HEK293 (cell line): ENCODE results near the gene ARV1.
"Not testable (repeated sequence)": the region's sequence is repeated elsewhere in the genome, so short reads cannot be mapped to it uniquely, and the experiment has no call there.

Experiments
- CTCF ChIA-PET: fragments of 350-600 bp; formaldehyde crosslinking; extraction: SDS; loops from one replicate; lab custom pipeline; 2021; ENCODE audit warnings: antibody characterized with exemption; lab: Yijun Ruan, JAX
- POLR2A ChIA-PET: fragments of 300-600 bp; formaldehyde crosslinking; extraction: SDS; loops from one replicate; lab custom pipeline; 2020; ENCODE audit warnings: antibody characterized with exemption, inconsistent platforms; lab: Yijun Ruan, JAX
- H3K27ac ChIP-seq: fragments of 200-500 bp; sonication (Bioruptor generic); 2 replicates; pipeline ENCODE4 v1.5.1; 2014; ENCODE audit warnings: low read depth, low read length, control low read depth, inconsistent platforms; ENCODE audit errors: extremely low read depth
- H3K36me3 ChIP-seq, 2 experiments: fragments of 200-500 bp in 1 of 2; sonication (Bioruptor generic) in 1 of 2; 1 replicate in 1 of 2; 2 replicates in 1 of 2; pipeline ENCODE4 v1.5.1; 2014 to 2017; ENCODE audit warnings: inconsistent platforms in 2 of 2, low read length in 2 of 2; ENCODE audit not compliant: control insufficient read depth in 2 of 2, insufficient read depth in 1 of 2
- H3K4me1 ChIP-seq: fragments of 200-500 bp; sonication (Bioruptor generic); 2 replicates; pipeline ENCODE4 v1.5.1; 2014; ENCODE audit warnings: mild to moderate bottlenecking, low read length, inconsistent platforms; ENCODE audit not compliant: control insufficient read depth, insufficient read depth
- H3K4me3 ChIP-seq: 2 replicates; pipeline ENCODE4 v1.5.1; 2011; ENCODE audit warnings: low read depth, mild to moderate bottlenecking, control low read depth, low read length, moderate library complexity
- H3K9me3 ChIP-seq: fragments of 200-500 bp; sonication (Bioruptor generic); 2 replicates; pipeline ENCODE4 v1.5.1; 2014; ENCODE audit warnings: low read depth, low read length, inconsistent platforms; ENCODE audit not compliant: control insufficient read depth, insufficient read depth
- EGR2 ChIP-seq: fragments of 450-650 bp; formaldehyde crosslinking; IDR thresholded peaks from 2 replicates; pipeline ENCODE4 v1.5.1; 2016; ENCODE audit warnings: low read depth, missing biosample characterization, missing genetic modification characterization
- KLF9 ChIP-seq: fragments of 450-650 bp; formaldehyde crosslinking; IDR thresholded peaks from 2 replicates; pipeline ENCODE4 v1.5.1; 2016; ENCODE audit warnings: missing biosample characterization, missing genetic modification characterization, low read depth
- MYNN ChIP-seq: fragments of 450-650 bp; formaldehyde crosslinking; IDR thresholded peaks from 2 replicates; pipeline ENCODE4 v1.5.1; 2016; ENCODE audit warnings: missing biosample characterization, missing genetic modification characterization, borderline replicate concordance
- TSHZ1 ChIP-seq: fragments of 450-650 bp; formaldehyde crosslinking; IDR thresholded peaks from 2 replicates; pipeline ENCODE4 v1.5.1; 2016; ENCODE audit warnings: missing biosample characterization, missing genetic modification characterization, borderline replicate concordance
- ZFP37 ChIP-seq: fragments of 450-650 bp; formaldehyde crosslinking; IDR thresholded peaks from 2 replicates; pipeline ENCODE4 v1.5.1; 2016; ENCODE audit warnings: missing biosample characterization, missing genetic modification characterization
- ZNF23 ChIP-seq: fragments of 450-650 bp; formaldehyde crosslinking; IDR thresholded peaks from 2 replicates; pipeline ENCODE4 v1.5.1; 2016; ENCODE audit warnings: missing biosample characterization, missing genetic modification characterization, borderline replicate concordance
- ZNF501 ChIP-seq: fragments of 450-650 bp; formaldehyde crosslinking; IDR thresholded peaks from 2 replicates; pipeline ENCODE4 v1.5.1; 2016; ENCODE audit warnings: missing biosample characterization, missing genetic modification characterization
- ZNF549 ChIP-seq: fragments of 450-650 bp; IDR thresholded peaks from 2 replicates; pipeline ENCODE4 v1.5.1; 2018; ENCODE audit warnings: missing biosample characterization, missing genetic modification characterization, mild to moderate bottlenecking, inconsistent platforms, moderate library complexity
- ZNF600 ChIP-seq: fragments of 450-650 bp; formaldehyde crosslinking; IDR thresholded peaks from 2 replicates; pipeline ENCODE4 v1.5.1; 2016; ENCODE audit warnings: missing biosample characterization, missing genetic modification characterization
- ZNF610 ChIP-seq: fragments of 450-650 bp; formaldehyde crosslinking; IDR thresholded peaks from 2 replicates; pipeline ENCODE4 v1.5.1; 2016; ENCODE audit warnings: missing biosample characterization, missing genetic modification characterization, borderline replicate concordance
- ZNF624 ChIP-seq: fragments of 450-650 bp; formaldehyde crosslinking; IDR thresholded peaks from 2 replicates; pipeline ENCODE4 v1.5.1; 2017; ENCODE audit warnings: missing biosample characterization, missing genetic modification characterization
- ZNF654 ChIP-seq: fragments of 450-650 bp; formaldehyde crosslinking; IDR thresholded peaks from 2 replicates; pipeline ENCODE4 v1.5.1; 2016; ENCODE audit warnings: low read depth, missing biosample characterization, missing genetic modification characterization
- ZNF76 ChIP-seq: fragments of 450-650 bp; formaldehyde crosslinking; IDR thresholded peaks from 2 replicates; pipeline ENCODE4; 2016; ENCODE audit warnings: low read depth, missing biosample characterization, missing genetic modification characterization, borderline replicate concordance
- ZSCAN5A ChIP-seq: fragments of 450-650 bp; formaldehyde crosslinking; IDR thresholded peaks from 2 replicates; pipeline ENCODE4 v1.5.1; 2016; ENCODE audit warnings: missing biosample characterization, missing genetic modification characterization
- TF ChIP-seq, protein P1 (sequence below): fragments of 450-650 bp; formaldehyde crosslinking; IDR thresholded peaks from 2 replicates; pipeline ENCODE4 v1.5.1; 2016; ENCODE audit warnings: missing biosample characterization, missing genetic modification characterization, low read depth
- TF ChIP-seq, protein P2 (sequence below): fragments of 450-650 bp; formaldehyde crosslinking; IDR thresholded peaks from 2 replicates; pipeline ENCODE4 v1.5.1; 2016; ENCODE audit warnings: missing biosample characterization, missing genetic modification characterization

Gene ARV1

GRCh38 chr1:231022543-231022942, 43.6 kb downstream of the ARV1 start:
- H3K4me3 ChIP-seq, POLR2A ChIA-PET, H3K4me1 ChIP-seq, CTCF ChIA-PET, H3K9me3 ChIP-seq, H3K27ac ChIP-seq: not testable (repeated sequence)
- peaks cover 5 to 44% of the 10 kb centered on the region in 2 experiments; a peak in 2 of 3 replicates for H3K36me3 ChIP-seq

DNA sequence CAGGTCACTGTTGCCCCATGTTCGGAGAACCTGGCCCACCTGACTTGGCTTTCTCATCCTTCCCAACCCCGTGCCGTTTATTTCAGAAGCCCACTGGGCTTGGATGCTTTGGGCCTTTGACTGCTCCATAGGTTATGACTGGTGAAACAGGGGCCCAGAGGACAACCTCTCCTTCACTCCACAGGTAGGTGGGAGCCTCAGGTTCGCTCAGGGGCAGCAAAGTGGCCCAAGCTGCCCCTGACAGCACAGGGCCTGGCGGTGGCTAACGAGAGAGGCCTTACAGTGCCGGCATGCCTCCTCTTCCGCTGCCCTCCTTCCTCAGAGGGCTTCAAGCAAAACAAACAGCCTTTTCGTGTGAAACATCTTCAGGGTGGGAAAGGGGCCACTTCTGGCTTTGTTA, 44.3 kb downstream of the ARV1 start:
- POLR2A ChIA-PET, result no interaction called here
- no peaks in the 10 kb centered on the region for H3K9me3 ChIP-seq
- TF ChIP-seq ZFP37 (tag by site-specific recombination), result no peak
- TF ChIP-seq ZNF624 (tag by site-specific recombination), result no peak
- TF ChIP-seq, all 188 proteins: peak for 0
- Histone ChIP-seq H3K4me1 (no peaks in the 10 kb centered on the region), H3K4me3 (no peak overlapping the region), H3K36me3 (peaks cover 5 to 44% of the 10 kb centered on the region in 2 experiments; a peak in 2 of 3 replicates), H3K27ac (no peak overlapping the region)
- CTCF ChIA-PET, result no interaction called here

DNA sequence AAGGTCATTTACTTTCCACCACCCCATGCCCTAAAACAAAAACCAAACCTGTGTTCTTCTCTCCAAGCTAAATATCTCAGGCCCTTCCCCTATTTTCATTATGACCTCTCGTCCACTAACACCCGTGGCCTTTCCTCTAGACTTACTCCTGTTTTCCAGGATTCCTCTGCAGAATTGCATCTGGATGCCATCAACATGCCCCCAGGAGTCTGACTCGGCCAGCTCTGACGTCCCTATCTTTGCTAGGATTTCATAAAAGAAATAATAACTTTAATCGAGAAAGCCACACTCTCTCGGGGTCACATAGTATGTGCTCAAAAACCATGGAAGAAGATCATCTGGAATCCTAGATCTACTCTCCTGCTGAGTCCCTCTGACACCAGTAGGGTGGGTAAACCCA, 47.7 kb downstream of the ARV1 start:
- no peak for TF ChIP-seq ZSCAN5A (tag by site-specific recombination)
- TF ChIP-seq, all 188 proteins: peak for 0
- H3K27ac ChIP-seq, result no peak overlapping the region
- H3K4me1 ChIP-seq, result no peaks in the 10 kb centered on the region
- peaks cover 0 to 23% of the 10 kb centered on the region in 2 experiments; a peak in 1 of 3 replicates for H3K36me3 ChIP-seq
- no peak overlapping the region for H3K4me3 ChIP-seq
- H3K9me3 ChIP-seq, result no peaks in the 10 kb centered on the region
- ChIA-PET POLR2A (interaction anchor here (0.5 kb wide), 1 partner anchor 11 kb away, joined by 3 read pairs; no protein-coding TSS in a partner anchor), CTCF (interaction anchor here (0.6 to 0.7 kb wide), 2 partner anchors 44 to 110 kb away, joined by 3 to 5 read pairs; no protein-coding TSS in a partner anchor)

DNA sequence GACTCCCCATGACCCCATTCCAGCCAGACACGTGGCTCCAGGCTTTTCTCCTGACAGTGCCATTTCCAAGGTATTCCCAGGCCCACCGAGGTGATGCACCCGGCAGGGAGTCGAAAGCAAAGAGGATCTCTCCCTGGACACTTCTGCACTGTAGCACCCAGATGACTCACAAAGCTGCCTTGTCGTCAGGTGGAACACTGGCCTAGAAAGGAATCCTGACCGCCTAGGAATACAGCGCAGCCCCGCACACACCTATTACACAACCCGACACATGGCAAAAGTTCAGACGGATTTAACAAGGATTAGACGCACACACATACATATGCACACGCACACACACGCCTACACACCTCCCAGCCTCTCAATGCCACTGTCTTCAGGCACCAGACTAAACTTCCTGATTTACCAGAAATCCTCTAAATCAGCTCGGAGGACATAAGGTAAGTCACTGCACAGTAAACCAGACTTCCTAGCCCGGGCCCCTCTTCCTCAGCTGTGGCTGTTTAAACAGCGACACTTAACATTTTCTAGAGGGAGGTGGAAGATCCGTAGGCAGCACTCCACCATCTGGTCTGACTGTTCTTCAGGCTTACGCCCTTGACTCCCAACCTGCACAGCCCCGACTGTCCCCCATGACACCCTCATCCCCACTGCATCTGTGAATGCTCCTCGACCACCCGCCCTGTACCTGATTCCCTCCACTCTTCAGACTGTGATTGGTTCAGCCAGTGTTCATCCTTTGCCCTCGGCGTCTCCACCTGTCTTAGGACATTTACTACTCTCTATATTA, 48.4 kb downstream of the ARV1 start:
- H3K9me3 ChIP-seq, result no peaks in the 10 kb centered on the region
- no peak overlapping the region for H3K27ac ChIP-seq
- H3K4me3 ChIP-seq, result no peak overlapping the region
- CTCF ChIA-PET, result interaction anchor here (0.6 kb wide), 1 partner anchor 43 kb away, joined by 5 read pairs; no protein-coding TSS in a partner anchor
- peaks cover 0 to 16% of the 10 kb centered on the region in 2 experiments; a peak in 1 of 3 replicates for H3K36me3 ChIP-seq
- no peaks in the 10 kb centered on the region for H3K4me1 ChIP-seq
- POLR2A ChIA-PET, result no interaction called here
- no peak for TF ChIP-seq ZNF23
- no peak for TF ChIP-seq TSHZ1 (tag by site-specific recombination)
- no peak for TF ChIP-seq ZNF501 (tag by site-specific recombination)
- TF ChIP-seq EGR2 (tag by site-specific recombination), result peak; percentile 67
- no peak for TF ChIP-seq KLF9
- peak; percentile 65; the same call in 1 of the 2 replicates for TF ChIP-seq ZNF600 (tag by site-specific recombination)
- TF ChIP-seq MYNN (tag by site-specific recombination), result no peak
- no peak for TF ChIP-seq ZNF76 (tag by site-specific recombination)
- TF ChIP-seq, protein P1, sequence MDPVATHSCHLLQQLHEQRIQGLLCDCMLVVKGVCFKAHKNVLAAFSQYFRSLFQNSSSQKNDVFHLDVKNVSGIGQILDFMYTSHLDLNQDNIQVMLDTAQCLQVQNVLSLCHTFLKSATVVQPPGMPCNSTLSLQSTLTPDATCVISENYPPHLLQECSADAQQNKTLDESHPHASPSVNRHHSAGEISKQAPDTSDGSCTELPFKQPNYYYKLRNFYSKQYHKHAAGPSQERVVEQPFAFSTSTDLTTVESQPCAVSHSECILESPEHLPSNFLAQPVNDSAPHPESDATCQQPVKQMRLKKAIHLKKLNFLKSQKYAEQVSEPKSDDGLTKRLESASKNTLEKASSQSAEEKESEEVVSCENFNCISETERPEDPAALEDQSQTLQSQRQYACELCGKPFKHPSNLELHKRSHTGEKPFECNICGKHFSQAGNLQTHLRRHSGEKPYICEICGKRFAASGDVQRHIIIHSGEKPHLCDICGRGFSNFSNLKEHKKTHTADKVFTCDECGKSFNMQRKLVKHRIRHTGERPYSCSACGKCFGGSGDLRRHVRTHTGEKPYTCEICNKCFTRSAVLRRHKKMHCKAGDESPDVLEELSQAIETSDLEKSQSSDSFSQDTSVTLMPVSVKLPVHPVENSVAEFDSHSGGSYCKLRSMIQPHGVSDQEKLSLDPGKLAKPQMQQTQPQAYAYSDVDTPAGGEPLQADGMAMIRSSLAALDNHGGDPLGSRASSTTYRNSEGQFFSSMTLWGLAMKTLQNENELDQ (tag by site-specific recombination), result no peak
- TF ChIP-seq, protein P2, sequence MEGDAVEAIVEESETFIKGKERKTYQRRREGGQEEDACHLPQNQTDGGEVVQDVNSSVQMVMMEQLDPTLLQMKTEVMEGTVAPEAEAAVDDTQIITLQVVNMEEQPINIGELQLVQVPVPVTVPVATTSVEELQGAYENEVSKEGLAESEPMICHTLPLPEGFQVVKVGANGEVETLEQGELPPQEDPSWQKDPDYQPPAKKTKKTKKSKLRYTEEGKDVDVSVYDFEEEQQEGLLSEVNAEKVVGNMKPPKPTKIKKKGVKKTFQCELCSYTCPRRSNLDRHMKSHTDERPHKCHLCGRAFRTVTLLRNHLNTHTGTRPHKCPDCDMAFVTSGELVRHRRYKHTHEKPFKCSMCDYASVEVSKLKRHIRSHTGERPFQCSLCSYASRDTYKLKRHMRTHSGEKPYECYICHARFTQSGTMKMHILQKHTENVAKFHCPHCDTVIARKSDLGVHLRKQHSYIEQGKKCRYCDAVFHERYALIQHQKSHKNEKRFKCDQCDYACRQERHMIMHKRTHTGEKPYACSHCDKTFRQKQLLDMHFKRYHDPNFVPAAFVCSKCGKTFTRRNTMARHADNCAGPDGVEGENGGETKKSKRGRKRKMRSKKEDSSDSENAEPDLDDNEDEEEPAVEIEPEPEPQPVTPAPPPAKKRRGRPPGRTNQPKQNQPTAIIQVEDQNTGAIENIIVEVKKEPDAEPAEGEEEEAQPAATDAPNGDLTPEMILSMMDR (tag by site-specific recombination), result no peak
- no peak for TF ChIP-seq ZNF549 (tag by site-specific recombination)
- no peak for TF ChIP-seq ZNF654 (tag by site-specific recombination)
- no peak for TF ChIP-seq ZNF610
